GM19025 (cell line): ENCODE results near the gene DDX4.

Experiments
- ATAC-seq: cut with Tn5 transposase; IDR thresholded peaks from one replicate; pipeline ENCODE4 v1.9.1; 2021; ENCODE audit warnings: mild to moderate bottlenecking, low read depth, moderate library complexity; ENCODE audit not compliant: unreplicated experiment

Gene DDX4

DNA sequence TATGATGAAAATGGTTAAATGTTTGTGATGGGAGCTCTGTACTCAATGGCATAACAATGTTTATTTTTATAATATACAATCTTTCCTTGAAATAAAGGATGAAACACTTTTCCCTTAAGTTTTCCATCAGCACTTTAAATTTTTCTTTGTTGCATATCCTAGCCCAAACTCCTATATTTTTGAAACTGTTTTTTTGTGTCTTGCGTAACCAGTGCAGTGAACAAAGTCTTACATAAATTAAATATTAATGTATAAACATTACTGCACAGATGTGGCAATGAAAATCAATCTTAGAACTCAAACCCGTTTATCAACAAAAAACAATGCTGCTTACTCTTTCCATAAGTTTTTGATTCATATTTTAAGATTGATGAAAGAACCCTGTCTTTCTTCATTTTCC, 79.2 kb downstream of the DDX4 start:
- no peak for ATAC-seq

DNA sequence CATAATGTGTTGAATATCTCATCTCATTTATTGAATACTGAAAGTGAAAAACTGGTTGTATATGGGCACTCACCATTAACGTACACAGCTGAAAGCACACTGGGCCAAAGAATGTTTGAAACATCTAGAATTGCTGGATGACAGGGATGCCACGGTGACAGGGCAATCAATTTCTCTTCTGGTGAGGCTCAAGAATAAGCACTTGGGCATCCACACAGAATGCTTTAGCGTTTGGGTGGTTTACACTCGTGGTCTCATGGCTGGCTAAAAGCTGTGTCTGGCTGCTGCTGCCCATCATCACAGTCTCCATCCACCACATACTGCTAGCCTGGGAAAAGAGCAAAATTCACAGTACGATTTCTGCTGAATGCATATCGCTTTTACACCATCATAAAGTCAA, 82.6 kb downstream of the DDX4 start:
- no peak for ATAC-seq

DNA sequence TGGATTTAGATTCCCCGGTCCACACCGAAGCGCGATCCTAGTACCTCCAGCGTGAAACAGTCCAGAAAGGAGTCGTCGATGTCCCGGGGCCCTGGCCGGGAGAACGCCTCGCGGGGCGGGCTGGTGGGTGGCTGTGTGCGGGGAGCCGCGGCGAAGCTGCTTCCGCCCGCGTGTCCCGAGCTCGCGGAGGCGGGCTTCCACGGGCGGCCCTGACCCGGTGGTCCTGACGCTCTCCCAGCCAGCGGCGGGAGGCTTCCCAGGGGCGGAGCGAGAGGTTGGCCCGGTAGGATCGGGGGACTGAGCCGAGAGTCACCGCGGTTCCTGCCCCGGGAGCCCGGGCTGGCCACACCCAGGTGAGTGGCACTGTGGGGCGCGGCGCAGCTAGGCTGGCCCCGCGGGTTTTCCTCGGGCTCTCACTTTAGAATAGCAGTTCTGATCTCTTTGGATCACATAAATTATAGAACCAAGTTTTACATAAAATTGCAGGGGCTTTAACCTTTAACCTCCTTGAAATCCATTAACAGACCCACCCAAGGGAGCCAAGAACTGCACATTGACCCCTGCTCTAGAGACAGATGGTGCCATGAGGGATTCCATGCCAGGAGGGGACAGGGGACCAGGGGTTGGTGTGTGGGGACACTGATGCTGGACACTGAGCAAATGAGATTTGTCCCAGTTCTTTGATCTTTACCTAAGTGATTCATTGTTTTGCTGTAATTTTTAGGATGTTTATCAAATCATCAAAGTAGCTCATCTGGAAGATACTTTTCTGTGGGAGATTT, 84.1 kb downstream of the DDX4 start:
- ATAC-seq = no peak

DNA sequence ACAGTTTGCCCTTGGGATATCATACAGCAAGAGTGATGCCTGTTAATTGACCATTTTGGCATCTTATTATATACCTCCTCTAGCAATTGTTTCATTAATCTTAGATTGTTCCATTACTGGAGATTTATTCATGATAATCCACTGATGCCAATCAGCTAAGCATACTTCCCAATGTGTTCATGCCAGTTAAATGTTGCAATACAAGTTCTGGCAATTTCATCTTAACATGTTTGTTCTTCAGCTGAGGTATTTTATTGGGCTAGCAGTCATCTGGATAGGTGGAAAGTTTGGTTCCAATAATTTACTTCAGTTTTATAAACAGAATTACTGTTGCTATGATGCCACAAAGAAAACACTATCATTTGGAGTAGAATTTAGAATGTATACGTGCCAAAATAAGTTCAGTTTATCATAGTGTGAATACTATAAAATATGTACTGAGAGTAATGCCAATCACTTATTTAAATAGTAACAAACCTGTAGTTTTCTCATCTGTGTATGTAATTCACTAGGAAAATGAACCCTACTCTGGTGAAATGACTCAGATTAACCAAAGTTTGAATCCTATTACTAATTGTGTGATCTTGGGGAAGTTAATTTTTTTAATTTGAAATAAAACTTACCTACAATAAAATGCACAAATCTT, 85.4 kb downstream of the DDX4 start:
- ATAC-seq = no peak

GRCh38 chr5:55829956-55830355, 92.1 kb downstream of the DDX4 start:
- no peak for ATAC-seq

DNA sequence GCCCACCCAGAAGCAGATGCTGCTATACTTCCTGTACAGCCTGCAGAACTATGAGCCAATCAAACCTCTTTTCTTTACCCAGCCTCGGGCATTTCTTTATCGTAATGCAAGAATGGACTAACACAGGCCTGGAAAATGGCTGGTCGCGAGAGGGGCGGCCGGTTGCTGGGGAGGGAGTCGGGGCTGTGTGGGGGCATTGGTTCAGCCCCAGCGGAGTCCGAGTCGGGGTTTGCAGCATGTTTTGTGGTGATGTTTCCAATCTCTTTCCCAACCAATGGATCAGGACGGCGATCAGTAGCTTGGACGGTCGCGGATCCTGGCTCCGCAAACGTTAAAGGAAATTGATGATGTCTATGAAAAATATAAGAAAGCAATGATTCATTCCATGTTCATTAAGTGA, 94.6 kb downstream of the DDX4 start:
- ATAC-seq = no peak

DNA sequence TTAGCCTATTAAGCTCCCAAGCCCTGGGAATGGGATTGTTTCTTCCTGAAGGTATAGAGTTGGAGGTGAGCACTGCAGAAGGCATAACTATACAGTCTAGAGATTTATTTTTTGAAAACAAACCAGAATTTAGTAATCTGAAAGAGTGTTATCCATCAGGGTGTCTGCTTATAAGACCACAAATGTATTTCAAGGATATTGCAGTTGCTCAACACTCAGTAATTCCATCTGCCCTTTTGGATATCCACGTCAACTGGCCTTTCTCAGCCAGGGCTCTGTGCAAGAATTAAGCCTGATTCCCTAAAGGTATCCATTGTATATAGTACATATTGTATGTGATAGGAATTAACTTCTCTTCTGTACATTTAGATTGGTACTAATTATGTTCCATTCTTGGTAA, 98.3 kb downstream of the DDX4 start:
- ATAC-seq = no peak

DNA sequence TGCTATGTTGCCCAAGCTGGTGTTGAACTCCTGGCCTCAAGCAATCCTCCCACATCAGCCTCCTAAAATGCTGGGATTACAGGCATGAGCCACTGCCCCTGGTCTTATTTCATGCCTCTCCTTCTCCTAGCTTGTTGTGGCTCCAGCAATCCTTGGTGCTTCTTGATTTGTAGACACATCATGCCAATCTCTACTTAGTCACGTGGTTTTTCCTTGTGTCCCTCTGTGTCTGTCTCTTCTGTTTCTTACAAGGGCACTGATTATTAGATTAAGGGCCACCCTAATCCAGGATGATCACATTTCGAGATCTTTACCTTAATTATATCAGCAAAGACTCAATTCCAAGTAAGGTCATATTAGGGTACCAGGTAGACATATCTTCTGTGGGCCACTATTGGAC, 104.1 kb downstream of the DDX4 start:
- no peak for ATAC-seq

GRCh38 chr5:55847837-55848236, 110.0 kb downstream of the DDX4 start:
- no peak for ATAC-seq

DNA sequence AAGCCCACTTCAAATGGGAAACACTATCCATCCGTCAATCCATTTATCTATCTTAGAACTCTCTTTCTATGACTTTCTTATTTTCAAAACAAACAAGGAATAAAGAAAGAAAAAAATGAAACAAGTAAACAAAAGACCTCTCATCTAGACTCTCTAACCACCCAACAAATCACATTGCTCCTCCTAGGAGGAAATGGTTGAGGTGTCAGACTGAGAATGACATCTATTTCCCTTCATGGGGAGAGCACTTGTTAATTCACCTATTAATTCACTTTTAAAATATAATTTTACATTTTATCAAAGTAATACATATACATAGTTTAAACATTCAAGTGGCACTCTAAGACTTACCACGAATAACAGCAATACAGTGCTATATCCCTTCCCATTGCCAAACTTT, 110.9 kb downstream of the DDX4 start:
- no peak for ATAC-seq

GRCh38 chr5:55850839-55851674, 113.2 kb downstream of the DDX4 start, which contains the start of gene IL31RA:
TSS of gene IL31RA (plus strand) at chr5:55851357. CDS start at chr5:55851571, 214 bp downstream.
- no peak for ATAC-seq

- no peak for ATAC-seq
Observed at GRCh38 chr5:55851675-55851979, 113.8 kb downstream of the DDX4 start.

GRCh38 chr5:55852503-55852902, 114.6 kb downstream of the DDX4 start:
- no peak for ATAC-seq

GRCh38 chr5:55853041-55853670, 115.3 kb downstream of the DDX4 start:
- ATAC-seq = no peak

GRCh38 chr5:55853818-55854217, 116.0 kb downstream of the DDX4 start:
- no peak for ATAC-seq

- ATAC-seq = no peak
Observed at GRCh38 chr5:55855509-55855908, 117.6 kb downstream of the DDX4 start.

DNA sequence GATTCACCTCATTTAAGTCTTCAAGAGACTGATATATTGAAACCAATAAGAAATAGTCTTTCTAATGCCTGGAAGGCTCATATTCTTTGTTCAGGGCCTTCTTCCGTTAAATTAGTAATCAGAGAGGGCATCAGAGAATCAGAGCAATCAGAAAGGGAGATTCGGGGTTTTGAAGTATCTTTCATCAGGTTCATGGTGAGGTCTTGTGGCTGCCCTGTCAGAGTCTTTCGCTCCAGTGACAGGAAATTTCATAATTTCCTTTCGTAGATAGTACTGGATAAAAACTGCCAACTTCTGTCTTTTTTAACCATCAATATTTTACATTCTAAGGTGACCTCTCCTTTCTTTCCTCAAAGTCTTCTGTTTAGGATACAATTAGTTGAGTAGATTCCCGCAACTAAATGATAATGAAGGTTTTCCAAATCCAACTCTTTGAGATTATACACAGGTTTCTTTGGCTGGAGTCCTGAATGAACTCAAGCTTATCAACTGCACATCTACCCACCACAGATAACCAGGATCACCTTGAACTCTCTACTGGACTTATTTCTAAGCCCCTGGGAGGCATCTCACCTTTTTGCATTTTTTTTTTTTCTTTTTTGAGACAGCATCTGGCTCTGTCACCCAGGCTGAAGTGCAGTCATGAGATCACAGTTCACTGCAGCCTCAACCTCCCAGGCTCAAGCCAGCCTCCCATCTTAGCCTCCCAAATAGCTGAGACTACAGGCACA, 118.8 kb downstream of the DDX4 start:
- ATAC-seq = no peak

DNA sequence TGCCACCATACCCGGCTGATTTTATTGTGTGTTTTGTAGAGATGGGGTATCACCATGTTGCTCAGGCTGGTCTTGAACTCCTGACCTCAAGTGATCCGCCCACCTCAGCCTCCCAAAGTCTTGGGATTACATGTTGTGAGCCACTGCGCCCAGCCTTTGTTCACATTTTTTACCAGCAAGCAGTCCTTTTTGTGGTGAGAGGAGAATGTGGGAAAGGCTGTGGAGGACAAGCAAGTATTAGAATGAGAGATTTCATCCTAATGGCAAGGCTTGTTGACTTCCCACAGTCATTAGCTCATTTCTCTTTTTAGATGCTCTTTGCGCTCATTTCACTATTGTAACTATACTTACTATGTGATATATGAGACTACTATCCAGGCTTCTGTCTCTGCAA, 119.4 kb downstream of the DDX4 start:
- ATAC-seq = no peak

GRCh38 chr5:55858104-55858503, 120.2 kb downstream of the DDX4 start:
- ATAC-seq = no peak

GRCh38 chr5:55860288-55860687, 122.4 kb downstream of the DDX4 start:
- ATAC-seq = no peak
